CD4-positive, alpha-beta T cell treated with Interleukin-4 for 4 hours (primary cell): ENCODE results near the gene TSEN2.
A peak's percentile ranks its signal among the peaks of the same experiment; 100 is the strongest.
"Not testable (repeated sequence)": the region's sequence is repeated elsewhere in the genome, so short reads cannot be mapped to it uniquely, and the experiment has no call there.

ENCODE experiments used
- DNase-seq: peaks from one replicate; pipeline ENCODE4 v3.0.0-alpha.2; 2020

The TSEN2 gene

GRCh38 chr3:12472796-12473195 lies 11.5 kb upstream of the TSEN2 start:
- DNase-seq: no peak

- DNase-seq: no peak
Observed at GRCh38 chr3:12473511-12473910, 10.8 kb upstream of the TSEN2 start.

- no peak for DNase-seq
Observed at GRCh38 chr3:12476238-12476897, 7.9 kb upstream of the TSEN2 start.

GRCh38 chr3:12477256-12477655 lies 7.0 kb upstream of the TSEN2 start:
- no peak for DNase-seq

GRCh38 chr3:12478326-12478725 lies 6.0 kb upstream of the TSEN2 start:
- DNase-seq: no peak

- DNase-seq: not testable (repeated sequence)
Observed at GRCh38 chr3:12479198-12479597, 5.1 kb upstream of the TSEN2 start.

GRCh38 chr3:12479919-12480427 lies 4.3 kb upstream of the TSEN2 start:
- peak; percentile 65 for DNase-seq

- DNase-seq: no peak
Observed at GRCh38 chr3:12483410-12483809, 870 bp upstream of the TSEN2 start.

- no peak for DNase-seq
Observed at GRCh38 chr3:12483872-12484197, 445 bp upstream of the TSEN2 start.

- no peak for DNase-seq
Observed at GRCh38 chr3:12484983-12485327, 675 bp downstream of the TSEN2 start.

- DNase-seq: no peak
Observed at GRCh38 chr3:12486001-12486400, 1.7 kb downstream of the TSEN2 start.

GRCh38 chr3:12486916-12487315 lies 2.6 kb downstream of the TSEN2 start:
- no peak for DNase-seq

GRCh38 chr3:12487336-12487735 lies 3.1 kb downstream of the TSEN2 start:
- DNase-seq: no peak

GRCh38 chr3:12487786-12488185 lies 3.5 kb downstream of the TSEN2 start:
- no peak for DNase-seq

- DNase-seq: no peak
Observed at GRCh38 chr3:12489368-12489767, 5.1 kb downstream of the TSEN2 start.

GRCh38 chr3:12489832-12490231 lies 5.6 kb downstream of the TSEN2 start:
- DNase-seq: no peak

- DNase-seq: no peak
Observed at GRCh38 chr3:12490547-12490946, 6.3 kb downstream of the TSEN2 start.

- DNase-seq: no peak
Observed at GRCh38 chr3:12495749-12496452, 11.6 kb downstream of the TSEN2 start.

GRCh38 chr3:12496453-12496761 lies 12.1 kb downstream of the TSEN2 start:
- DNase-seq: no peak

GRCh38 chr3:12499474-12499873 lies 15.2 kb downstream of the TSEN2 start:
- no peak for DNase-seq

- no peak for DNase-seq
Observed at GRCh38 chr3:12501360-12502020, 17.2 kb downstream of the TSEN2 start.

GRCh38 chr3:12503126-12503957 lies 19.1 kb downstream of the TSEN2 start:
- no peak for DNase-seq

GRCh38 chr3:12506201-12506709 lies 22.0 kb downstream of the TSEN2 start:
- DNase-seq: no peak
